Stimulated activated naive B cell treated with anti-CD40 and anti-IgM and Interleukin-4, amounts not matched to agents 10 μg/mL and 1 μg/mL and 100 μg/mL, for 72 hours (primary cell): Measurements from ENCODE around the gene NSRP1.

Experiments used
- ATAC-seq, 2 donors: fragments of 150-1000 bp; cut with Tn5 transposase; replicated peaks; 2 replicates each; pipeline ENCODE4 v1.10.0; 2021; ENCODE audit warnings: moderate library complexity in 1 of 2
- DNase-seq: peaks from one replicate; pipeline ENCODE4 v3.0.0; 2021
- H3K27ac Mint-ChIP-seq: one replicate; pipeline ENCODE4 v1.8.0; 2022; ENCODE audit warnings: mild to moderate bottlenecking, mixed read lengths
- H3K27me3 Mint-ChIP-seq, 2 donors: one replicate each; pipeline ENCODE4 v1.8.0; 2022; ENCODE audit warnings: mixed read lengths in 2 of 2
- H3K36me3 Mint-ChIP-seq, 2 donors: one replicate each; pipeline ENCODE4 v1.8.0; 2022; ENCODE audit warnings: mixed read lengths in 2 of 2, mild to moderate bottlenecking in 1 of 2
- H3K4me1 Mint-ChIP-seq, 2 donors: one replicate each; pipeline ENCODE4 v1.8.0; 2022; ENCODE audit warnings: mixed read lengths in 2 of 2, mild to moderate bottlenecking in 1 of 2
- H3K4me3 Mint-ChIP-seq, 2 donors: one replicate each; pipeline ENCODE4 v1.8.0; 2022; ENCODE audit warnings: mild to moderate bottlenecking in 2 of 2, mixed read lengths in 2 of 2, moderate library complexity in 1 of 2
- H3K9me3 Mint-ChIP-seq, 2 donors: one replicate each; pipeline ENCODE4 v1.8.0; 2022; ENCODE audit warnings: mixed read lengths in 2 of 2, mild to moderate bottlenecking in 1 of 2

The NSRP1 gene

DNA sequence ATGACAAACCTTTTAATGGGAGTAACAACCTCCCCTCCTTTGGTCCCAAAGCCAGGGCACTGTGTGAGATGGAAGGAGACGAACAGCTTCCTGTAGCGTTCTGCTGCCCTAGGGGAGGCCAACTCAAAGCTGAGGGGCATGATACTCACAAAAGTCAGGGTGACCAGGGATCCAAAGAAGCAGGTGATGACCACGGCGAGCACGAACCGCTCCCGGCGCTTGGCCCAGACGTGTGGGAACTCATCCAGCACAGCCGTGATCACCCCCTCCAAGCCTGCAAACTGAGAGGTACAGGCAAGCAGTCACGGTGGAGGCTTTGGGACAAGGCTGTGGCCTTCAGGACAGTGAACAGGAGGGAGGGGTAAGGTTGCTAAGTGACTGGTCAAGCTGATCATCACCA is 93.8 kb downstream of the NSRP1 start:
- no peak for ATAC-seq
- Mint-ChIP-seq H3K27me3 (peaks cover 17 to 24% of the 10 kb centered on the region in 2 donors), H3K4me3 (no peak overlapping the region), H3K4me1 (peaks cover 22 to 29% of the 10 kb centered on the region in 2 donors), H3K27ac (no peak overlapping the region), H3K36me3 (peaks cover 2 to 4% of the 10 kb centered on the region in 2 donors), H3K9me3 (peaks cover 0 to 2% of the 10 kb centered on the region in 2 donors)
- DNase-seq, result no peak

GRCh38 chr17:30210901-30211300 is 94.3 kb downstream of the NSRP1 start:
- peaks cover 17 to 20% of the 10 kb centered on the region in 2 donors for H3K27me3 Mint-ChIP-seq
- H3K9me3 Mint-ChIP-seq, result peaks cover 0 to 2% of the 10 kb centered on the region in 2 donors
- DNase-seq, result no peak
- ATAC-seq, result no peak
- peaks cover 2 to 4% of the 10 kb centered on the region in 2 donors for H3K36me3 Mint-ChIP-seq
- H3K4me3 Mint-ChIP-seq, result no peak overlapping the region
- no peak overlapping the region for H3K27ac Mint-ChIP-seq
- H3K4me1 Mint-ChIP-seq, result peaks cover 22 to 29% of the 10 kb centered on the region in 2 donors

DNA sequence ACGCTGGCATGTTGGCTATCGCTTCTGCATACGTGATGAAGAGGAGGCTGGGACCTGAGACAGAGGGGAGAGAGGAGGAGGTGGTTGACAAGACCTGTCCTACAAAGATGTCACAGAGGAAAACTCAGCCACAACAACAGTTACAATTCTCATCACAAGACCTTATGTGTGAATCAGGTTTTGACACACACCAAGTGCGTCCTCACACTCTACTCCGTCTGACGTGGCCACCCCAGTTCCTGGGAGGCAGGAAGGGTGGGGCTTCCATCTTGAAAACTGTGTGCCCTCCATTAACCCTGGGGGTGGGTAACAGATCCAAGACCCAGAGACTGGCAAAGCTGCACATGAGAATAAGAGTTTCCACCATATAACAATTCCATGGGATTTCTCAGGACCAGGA is 94.8 kb downstream of the NSRP1 start:
- Mint-ChIP-seq H3K4me3 (no peak overlapping the region), H3K9me3 (peaks cover 0 to 2% of the 10 kb centered on the region in 2 donors), H3K27ac (no peak overlapping the region), H3K4me1 (peaks cover 22 to 29% of the 10 kb centered on the region in 2 donors), H3K36me3 (peaks cover 2 to 4% of the 10 kb centered on the region in 2 donors), H3K27me3 (peaks cover 17 to 20% of the 10 kb centered on the region in 2 donors)
- ATAC-seq, result no peak
- no peak for DNase-seq

DNA sequence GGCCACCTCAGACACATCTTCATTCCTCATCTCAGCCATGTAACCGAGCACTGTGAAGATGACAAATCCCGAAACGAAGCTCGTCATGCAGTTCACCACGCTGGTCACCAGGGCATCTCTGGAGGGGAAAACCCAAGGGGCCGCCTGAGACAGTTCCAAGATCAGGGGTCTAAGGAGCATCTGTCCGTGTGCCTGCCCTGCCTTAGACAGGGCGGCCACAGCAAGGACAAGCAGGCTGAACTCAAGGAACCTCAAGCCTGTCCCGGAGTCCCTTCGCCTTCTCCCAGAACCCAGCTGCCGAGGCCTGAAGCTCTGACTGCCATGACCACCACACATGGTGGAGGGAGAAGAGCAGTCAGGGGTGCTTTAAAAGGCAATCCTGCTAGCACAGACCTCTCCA is 96.1 kb downstream of the NSRP1 start:
- Mint-ChIP-seq H3K4me3 (no peak overlapping the region), H3K27me3 (peaks cover 15 to 19% of the 10 kb centered on the region in 2 donors), H3K9me3 (peaks cover 0 to 2% of the 10 kb centered on the region in 2 donors), H3K4me1 (peaks cover 19 to 25% of the 10 kb centered on the region in 2 donors), H3K27ac (peak overlapping the region; percentile 77), H3K36me3 (peaks cover 2 to 4% of the 10 kb centered on the region in 2 donors)
- ATAC-seq (peak; percentile 64 to 84), DNase-seq (peak; percentile 43)

- Mint-ChIP-seq H3K4me3 (no peak overlapping the region), H3K4me1 (peaks cover 7 to 11% of the 10 kb centered on the region in 2 donors), H3K36me3 (peaks cover 2 to 4% of the 10 kb centered on the region in 2 donors), H3K27me3 (peaks cover 13 to 17% of the 10 kb centered on the region in 2 donors), H3K27ac (no peak overlapping the region), H3K9me3 (peaks cover 0 to 2% of the 10 kb centered on the region in 2 donors)
- DNase-seq (no peak), ATAC-seq (no peak)
Measured at GRCh38 chr17:30217054-30217453, 100.4 kb downstream of the NSRP1 start.

- H3K4me1 Mint-ChIP-seq, result peaks cover 6 to 7% of the 10 kb centered on the region in 2 donors
Measured at GRCh38 chr17:30217746-30218245, 101.2 kb downstream of the NSRP1 start.

DNA sequence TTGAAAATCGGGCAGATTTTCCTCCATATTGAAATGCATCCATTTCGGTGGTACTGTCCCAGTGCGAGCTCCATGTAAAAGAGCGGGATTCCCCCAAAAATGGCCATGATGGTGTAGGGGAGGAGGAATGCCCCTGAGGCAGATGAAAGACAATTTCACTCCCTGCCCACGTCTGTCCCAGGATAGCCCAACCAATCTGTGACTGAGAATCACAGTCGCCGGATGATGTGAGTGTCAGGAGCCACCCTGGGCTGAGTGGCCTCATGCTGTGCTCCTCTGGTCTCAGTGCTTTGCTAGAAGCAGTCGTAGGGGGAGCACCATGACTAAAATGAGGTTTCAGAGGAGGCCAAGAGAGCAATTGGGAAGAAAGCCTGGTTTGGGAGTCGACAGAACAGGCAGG is 102.2 kb downstream of the NSRP1 start:
- Mint-ChIP-seq H3K4me3 (no peak overlapping the region), H3K27ac (no peak overlapping the region), H3K9me3 (peaks cover 0 to 2% of the 10 kb centered on the region in 2 donors), H3K27me3 (peaks cover 17 to 18% of the 10 kb centered on the region in 2 donors), H3K36me3 (peaks cover 2 to 4% of the 10 kb centered on the region in 2 donors), H3K4me1 (peaks cover 0 to 2% of the 10 kb centered on the region in 2 donors)
- ATAC-seq (peak in 1 of 2 donors; percentile 71), DNase-seq (no peak)

More at GRCh38 chr17:30217746-30218245, 101.2 kb downstream of the NSRP1 start:
- Mint-ChIP-seq H3K4me3 (no peak overlapping the region), H3K27me3 (peaks cover 17% of the 10 kb centered on the region in 2 donors), H3K27ac (no peak overlapping the region), H3K9me3 (peaks cover 0 to 2% of the 10 kb centered on the region in 2 donors), H3K36me3 (peaks cover 2 to 4% of the 10 kb centered on the region in 2 donors)
- ATAC-seq (no peak), DNase-seq (no peak)

GRCh38 chr17:30219315-30219714 is 102.7 kb downstream of the NSRP1 start:
- Mint-ChIP-seq H3K4me3 (no peak overlapping the region), H3K9me3 (peaks cover 0 to 2% of the 10 kb centered on the region in 2 donors), H3K27ac (no peak overlapping the region), H3K4me1 (peaks cover 0 to 2% of the 10 kb centered on the region in 2 donors), H3K36me3 (peaks cover 2 to 4% of the 10 kb centered on the region in 2 donors), H3K27me3 (peaks cover 17 to 18% of the 10 kb centered on the region in 2 donors)
- no peak for ATAC-seq
- no peak for DNase-seq

GRCh38 chr17:30219833-30220232 is 103.2 kb downstream of the NSRP1 start:
- no peak for ATAC-seq
- Mint-ChIP-seq H3K27me3 (peaks cover 15% of the 10 kb centered on the region in 2 donors), H3K27ac (no peak overlapping the region)

GRCh38 chr17:30220414-30220813 is 103.8 kb downstream of the NSRP1 start:
- no peak for DNase-seq
- H3K4me1 Mint-ChIP-seq, result peaks cover 4 to 5% of the 10 kb centered on the region in 2 donors

More at GRCh38 chr17:30219833-30220232, 103.2 kb downstream of the NSRP1 start:
- Mint-ChIP-seq H3K4me1 (peaks cover 0 to 2% of the 10 kb centered on the region in 2 donors), H3K9me3 (peaks cover 0 to 2% of the 10 kb centered on the region in 2 donors), H3K4me3 (no peak overlapping the region), H3K36me3 (peaks cover 1 to 3% of the 10 kb centered on the region in 2 donors)
- no peak for DNase-seq

DNA sequence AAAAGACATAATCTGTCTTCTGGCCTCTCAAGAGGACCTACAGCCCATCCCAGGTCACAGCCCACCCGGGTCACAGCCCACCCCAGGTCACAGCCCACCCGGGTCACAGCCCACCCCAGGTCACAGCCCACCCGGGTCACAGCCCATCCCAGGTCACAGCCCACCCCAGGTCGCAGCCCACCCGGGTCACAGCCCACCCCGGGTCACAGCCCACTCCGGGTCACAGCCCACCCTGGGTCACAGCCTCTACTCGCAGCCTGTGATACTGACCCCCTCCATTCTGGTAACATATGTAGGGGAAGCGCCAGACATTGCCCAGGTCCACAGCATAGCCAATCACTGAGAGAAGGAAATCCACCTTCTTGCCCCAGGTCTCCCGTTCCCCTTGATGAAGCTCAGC is 104.7 kb downstream of the NSRP1 start:
- Mint-ChIP-seq H3K4me1 (peaks cover 4 to 11% of the 10 kb centered on the region in 2 donors), H3K27me3 (peaks cover 18 to 25% of the 10 kb centered on the region in 2 donors)

More at GRCh38 chr17:30220414-30220813, 103.8 kb downstream of the NSRP1 start:
- H3K36me3 Mint-ChIP-seq, result no peaks in the 10 kb centered on the region
- H3K4me3 Mint-ChIP-seq, result no peak overlapping the region
- ATAC-seq, result no peak
- peaks cover 12 to 17% of the 10 kb centered on the region in 2 donors for H3K27me3 Mint-ChIP-seq
- no peak overlapping the region for H3K27ac Mint-ChIP-seq
- H3K9me3 Mint-ChIP-seq, result no peaks in the 10 kb centered on the region

DNA sequence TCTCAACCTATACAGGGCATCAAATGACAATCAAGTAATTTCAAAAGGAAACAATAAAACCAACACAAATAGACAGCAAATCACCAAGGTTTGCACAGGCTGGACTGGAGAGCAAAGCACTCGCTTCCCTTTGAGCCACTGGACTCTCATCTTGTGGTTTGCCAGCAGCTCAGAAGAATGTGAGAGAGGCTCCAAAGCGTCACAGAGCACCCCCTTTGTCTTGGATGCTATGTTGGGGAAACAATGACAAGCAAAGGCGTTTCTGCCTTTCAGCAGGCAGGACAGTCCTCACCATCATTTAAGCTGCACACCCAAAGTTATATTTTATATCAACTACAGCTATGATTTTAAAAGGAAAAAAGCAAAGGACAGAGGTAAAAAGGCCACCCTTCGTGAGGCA is 105.6 kb downstream of the NSRP1 start:
- no peak for ATAC-seq
- no peaks in the 10 kb centered on the region for H3K36me3 Mint-ChIP-seq
- H3K27me3 Mint-ChIP-seq, result peaks cover 12 to 25% of the 10 kb centered on the region in 2 donors
- DNase-seq, result no peak
- H3K4me1 Mint-ChIP-seq, result peaks cover 4 to 11% of the 10 kb centered on the region in 2 donors
- H3K9me3 Mint-ChIP-seq, result no peaks in the 10 kb centered on the region
- H3K27ac Mint-ChIP-seq, result no peak overlapping the region
- no peak overlapping the region for H3K4me3 Mint-ChIP-seq

More for the DNA sequence above, 104.7 kb downstream of the NSRP1 start:
- Mint-ChIP-seq H3K36me3 (no peaks in the 10 kb centered on the region), H3K4me3 (no peak overlapping the region), H3K9me3 (no peaks in the 10 kb centered on the region), H3K27ac (no peak overlapping the region)
- ATAC-seq (no peak), DNase-seq (no peak)

- Mint-ChIP-seq H3K27me3 (peaks cover 12 to 25% of the 10 kb centered on the region in 2 donors), H3K9me3 (no peaks in the 10 kb centered on the region), H3K4me3 (no peak overlapping the region), H3K4me1 (peaks cover 4 to 11% of the 10 kb centered on the region in 2 donors), H3K27ac (no peak overlapping the region), H3K36me3 (no peaks in the 10 kb centered on the region)
- DNase-seq (no peak), ATAC-seq (no peak)
Measured at GRCh38 chr17:30222721-30223175, 106.1 kb downstream of the NSRP1 start.

DNA sequence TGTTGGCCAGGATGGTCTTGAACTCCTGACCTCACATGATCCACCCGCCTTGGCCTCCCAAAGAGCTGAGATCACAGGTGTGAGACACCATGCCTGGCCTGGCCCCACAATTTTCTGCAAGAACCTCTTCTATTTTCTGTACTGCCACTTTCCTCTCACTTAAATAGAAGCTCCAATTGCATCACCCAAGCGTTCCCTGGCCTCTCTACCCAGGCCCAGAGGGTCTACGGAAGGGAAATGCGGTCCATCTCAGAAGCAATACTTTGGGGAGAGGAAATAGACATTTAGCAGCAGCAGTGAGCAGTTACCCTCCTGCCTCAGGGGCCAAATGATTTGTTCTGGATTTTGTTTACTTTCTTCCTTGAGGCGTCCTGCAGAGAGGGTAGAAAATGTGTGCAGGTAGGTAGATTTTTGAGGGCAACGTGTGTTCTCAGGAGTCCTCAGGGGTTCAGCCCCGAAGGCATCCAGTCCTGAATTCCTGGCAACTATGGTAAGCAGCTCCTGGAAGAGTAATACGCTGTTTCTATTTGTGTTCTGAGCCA is 107.9 kb downstream of the NSRP1 start:
- DNase-seq, result no peak
- H3K9me3 Mint-ChIP-seq, result no peaks in the 10 kb centered on the region
- peaks cover 2 to 11% of the 10 kb centered on the region in 2 donors for H3K4me1 Mint-ChIP-seq

GRCh38 chr17:30225112-30225511 is 108.5 kb downstream of the NSRP1 start:
- no peaks in the 10 kb centered on the region for H3K36me3 Mint-ChIP-seq
- ATAC-seq (peak in 1 of 2 donors; percentile 31), DNase-seq (no peak)
- H3K4me1 Mint-ChIP-seq, result peaks cover 4 to 12% of the 10 kb centered on the region in 2 donors
- no peak overlapping the region for H3K27ac Mint-ChIP-seq
- no peaks in the 10 kb centered on the region for H3K9me3 Mint-ChIP-seq
- H3K4me3 Mint-ChIP-seq, result peak overlapping the region in 1 of 2 donors; percentile 57
- peaks cover 17 to 29% of the 10 kb centered on the region in 2 donors for H3K27me3 Mint-ChIP-seq

More for the DNA sequence above, 107.9 kb downstream of the NSRP1 start:
- no peak overlapping the region for H3K27ac Mint-ChIP-seq
- no peak overlapping the region for H3K4me3 Mint-ChIP-seq
- no peaks in the 10 kb centered on the region for H3K36me3 Mint-ChIP-seq
- peaks cover 17 to 29% of the 10 kb centered on the region in 2 donors for H3K27me3 Mint-ChIP-seq
- ATAC-seq, result no peak
